ENCODE results near the gene SERPINE2. TPM values are rescaled to one million over a fixed set of nuclear protein-coding genes. Genes with fewer than 3 reads are reported as not detected.

Gene SERPINE2
- polyA plus RNA-seq = 10 to 100 TPM; 16.6 to 19.6 TPM

- Histone ChIP-seq H3K36me3 (ENCODE audit: control insufficient read depth in 2 of 2, insufficient read depth in 2 of 2, low read length in 1 of 2) (no peaks in the 10 kb centered on the region), H3K27me3 (ENCODE audit: control insufficient read depth in 1 of 2, insufficient read depth in 2 of 2, low read length in 2 of 2) (no peaks in the 10 kb centered on the region), H3K9me3 (ENCODE audit: control insufficient read depth in 2 of 2, insufficient read depth in 1 of 2, low read depth in 1 of 2, low read length in 1 of 2) (no peaks in the 10 kb centered on the region), H3K27ac (ENCODE audit: low read depth in 2 of 2, low read length in 1 of 2) (peak within 1 kb of the TSS; percentile 43 to 44), H3K4me3 (ENCODE audit: low read depth in 1 of 2, low read length in 2 of 2) (peak within 1 kb of the TSS; percentile 65 to 69), H3K4me1 (ENCODE audit: control insufficient read depth in 2 of 2, insufficient read depth in 2 of 2, low read length in 1 of 2) (peaks cover 2 to 6% of the 10 kb centered on the region in 2 donors)
- WGBS, 2 donors = 0% methylated on average over 28 to 91 of the region's 91 CpGs
Observed at GRCh38 chr2:224039080-224039769, at the start of gene SERPINE2. Gene SERPINE2 (minus strand): TSS chr2:224039286. CDS start chr2:224001900, 37,386 bp downstream.

GRCh38 chr2:224086226-224086914 is 47.3 kb upstream of the SERPINE2 start:
- Histone ChIP-seq H3K4me1 (ENCODE audit: control insufficient read depth in 2 of 2, insufficient read depth in 2 of 2, low read length in 1 of 2) (no peaks in the 10 kb centered on the region), H3K9me3 (ENCODE audit: control insufficient read depth in 2 of 2, insufficient read depth in 1 of 2, low read depth in 1 of 2, low read length in 1 of 2) (no peaks in the 10 kb centered on the region), H3K4me3 (ENCODE audit: low read depth in 1 of 2, low read length in 2 of 2) (no peak overlapping the region), H3K27me3 (ENCODE audit: control insufficient read depth in 1 of 2, insufficient read depth in 2 of 2, low read length in 2 of 2) (no peaks in the 10 kb centered on the region), H3K27ac (ENCODE audit: low read depth in 2 of 2, low read length in 1 of 2) (no peak overlapping the region), H3K36me3 (ENCODE audit: control insufficient read depth in 2 of 2, insufficient read depth in 2 of 2, low read length in 1 of 2) (no peaks in the 10 kb centered on the region)
- WGBS, 2 donors = 55 to 67% methylated on average over 3 of the region's 3 CpGs

- no peaks in the 10 kb centered on the region for H3K4me1 ChIP-seq (ENCODE audit: control insufficient read depth in 2 of 2, insufficient read depth in 2 of 2, low read length in 1 of 2)
- 68 to 69% methylated on average over 3 of the region's 3 CpGs for WGBS, 2 donors
- H3K27me3 ChIP-seq (ENCODE audit: control insufficient read depth in 1 of 2, insufficient read depth in 2 of 2, low read length in 2 of 2) = no peaks in the 10 kb centered on the region
- no peaks in the 10 kb centered on the region for H3K9me3 ChIP-seq (ENCODE audit: control insufficient read depth in 2 of 2, insufficient read depth in 1 of 2, low read depth in 1 of 2, low read length in 1 of 2)
- H3K27ac ChIP-seq (ENCODE audit: low read depth in 2 of 2, low read length in 1 of 2) = no peak overlapping the region
- H3K4me3 ChIP-seq (ENCODE audit: low read depth in 1 of 2, low read length in 2 of 2) = no peak overlapping the region
- H3K36me3 ChIP-seq (ENCODE audit: control insufficient read depth in 2 of 2, insufficient read depth in 2 of 2, low read length in 1 of 2) = no peaks in the 10 kb centered on the region
Observed at GRCh38 chr2:224085811-224086210, 46.7 kb upstream of the SERPINE2 start.

DNA sequence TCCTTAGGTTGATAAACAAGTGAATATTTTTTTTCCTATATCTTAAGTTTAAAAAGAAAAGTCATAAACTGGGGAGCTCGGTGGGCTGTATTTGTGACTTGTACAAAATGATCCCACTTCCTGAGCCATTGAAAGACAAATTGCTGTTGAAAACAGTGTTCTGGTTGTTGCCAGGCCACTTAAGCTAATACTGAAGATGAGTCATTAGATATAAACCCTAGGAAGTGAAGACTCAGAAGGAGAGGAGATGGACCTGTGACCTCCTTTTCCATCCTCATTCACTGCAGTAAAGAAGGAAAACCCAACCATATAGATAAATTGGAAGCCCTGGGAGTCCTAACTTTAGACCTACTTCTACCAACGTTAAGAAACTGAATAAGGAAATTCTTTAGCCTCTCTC is 46.2 kb upstream of the SERPINE2 start:
- Histone ChIP-seq H3K9me3 (ENCODE audit: control insufficient read depth in 2 of 2, insufficient read depth in 1 of 2, low read depth in 1 of 2, low read length in 1 of 2) (no peaks in the 10 kb centered on the region), H3K27me3 (ENCODE audit: control insufficient read depth in 1 of 2, insufficient read depth in 2 of 2, low read length in 2 of 2) (no peaks in the 10 kb centered on the region), H3K27ac (ENCODE audit: low read depth in 2 of 2, low read length in 1 of 2) (no peak overlapping the region), H3K4me1 (ENCODE audit: control insufficient read depth in 2 of 2, insufficient read depth in 2 of 2, low read length in 1 of 2) (no peaks in the 10 kb centered on the region), H3K4me3 (ENCODE audit: low read depth in 1 of 2, low read length in 2 of 2) (no peak overlapping the region), H3K36me3 (ENCODE audit: control insufficient read depth in 2 of 2, insufficient read depth in 2 of 2, low read length in 1 of 2) (no peaks in the 10 kb centered on the region)
- WGBS, 2 donors = 56 to 64% methylated on average over 2 of the region's 2 CpGs

- no peaks in the 10 kb centered on the region for H3K4me1 ChIP-seq (ENCODE audit: control insufficient read depth in 2 of 2, insufficient read depth in 2 of 2, low read length in 1 of 2)
- H3K27me3 ChIP-seq (ENCODE audit: control insufficient read depth in 1 of 2, insufficient read depth in 2 of 2, low read length in 2 of 2) = no peaks in the 10 kb centered on the region
- WGBS, 2 donors = 91 to 93% methylated on average over 3 of the region's 3 CpGs
- H3K9me3 ChIP-seq (ENCODE audit: control insufficient read depth in 2 of 2, insufficient read depth in 1 of 2, low read depth in 1 of 2, low read length in 1 of 2) = no peaks in the 10 kb centered on the region
- no peak overlapping the region for H3K27ac ChIP-seq (ENCODE audit: low read depth in 2 of 2, low read length in 1 of 2)
- H3K36me3 ChIP-seq (ENCODE audit: control insufficient read depth in 2 of 2, insufficient read depth in 2 of 2, low read length in 1 of 2) = no peaks in the 10 kb centered on the region
- no peak overlapping the region for H3K4me3 ChIP-seq (ENCODE audit: low read depth in 1 of 2, low read length in 2 of 2)
Observed at GRCh38 chr2:224084266-224084892, 45.3 kb upstream of the SERPINE2 start.

DNA sequence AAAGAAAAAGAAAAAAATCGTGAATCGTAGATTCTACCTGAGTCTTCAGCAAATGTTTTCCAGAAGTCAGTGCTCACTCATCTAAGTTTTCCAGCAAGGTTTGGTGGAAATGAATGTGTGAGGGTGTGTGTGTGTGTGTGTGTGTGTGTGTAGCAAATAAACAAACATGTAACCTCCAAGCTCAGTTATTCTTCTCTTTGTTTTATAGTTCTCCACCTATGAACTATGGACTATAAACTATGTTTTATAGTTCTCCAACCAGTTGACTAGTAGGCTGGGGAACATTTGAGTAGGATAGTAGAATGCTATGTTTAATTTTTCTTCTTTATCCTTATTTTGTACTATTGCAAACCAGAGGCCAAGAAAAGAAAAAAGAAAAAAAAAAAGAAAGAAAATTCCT is 44.6 kb upstream of the SERPINE2 start:
- Histone ChIP-seq H3K4me3 (ENCODE audit: low read depth in 1 of 2, low read length in 2 of 2) (no peak overlapping the region), H3K9me3 (ENCODE audit: control insufficient read depth in 2 of 2, insufficient read depth in 1 of 2, low read depth in 1 of 2, low read length in 1 of 2) (no peaks in the 10 kb centered on the region), H3K27me3 (ENCODE audit: control insufficient read depth in 1 of 2, insufficient read depth in 2 of 2, low read length in 2 of 2) (no peaks in the 10 kb centered on the region), H3K4me1 (ENCODE audit: control insufficient read depth in 2 of 2, insufficient read depth in 2 of 2, low read length in 1 of 2) (no peaks in the 10 kb centered on the region), H3K36me3 (ENCODE audit: control insufficient read depth in 2 of 2, insufficient read depth in 2 of 2, low read length in 1 of 2) (no peaks in the 10 kb centered on the region), H3K27ac (ENCODE audit: low read depth in 2 of 2, low read length in 1 of 2) (no peak overlapping the region)
- WGBS, 2 donors = 95 to 98% methylated on average over 2 of the region's 2 CpGs

DNA sequence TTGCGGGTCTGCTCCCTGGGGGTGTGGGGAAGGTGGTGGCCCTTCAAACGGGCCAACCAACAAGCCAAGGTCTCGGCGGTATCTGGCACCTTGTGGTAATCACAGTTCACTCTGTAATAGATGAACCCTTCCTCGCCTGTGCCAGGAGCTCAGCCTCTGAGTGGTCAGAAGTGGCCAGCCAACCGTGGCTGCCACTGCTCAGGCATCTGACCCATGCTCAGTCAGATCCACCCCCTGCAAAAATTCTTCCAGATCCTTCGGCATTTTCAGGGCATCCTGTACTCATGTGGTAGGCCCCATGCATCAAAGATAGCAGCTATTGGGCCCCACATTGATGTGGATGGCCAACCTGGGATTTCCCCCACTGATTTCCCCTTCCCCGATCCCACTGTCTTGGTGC is 39.6 kb upstream of the SERPINE2 start:
- no peaks in the 10 kb centered on the region for H3K27me3 ChIP-seq (ENCODE audit: control insufficient read depth in 1 of 2, insufficient read depth in 2 of 2, low read length in 2 of 2)
- 91 to 93% methylated on average over 8 of the region's 8 CpGs for WGBS, 2 donors
- H3K4me1 ChIP-seq (ENCODE audit: control insufficient read depth in 2 of 2, insufficient read depth in 2 of 2, low read length in 1 of 2) = no peaks in the 10 kb centered on the region
- no peak overlapping the region for H3K4me3 ChIP-seq (ENCODE audit: low read depth in 1 of 2, low read length in 2 of 2)
- no peaks in the 10 kb centered on the region for H3K36me3 ChIP-seq (ENCODE audit: control insufficient read depth in 2 of 2, insufficient read depth in 2 of 2, low read length in 1 of 2)
- H3K27ac ChIP-seq (ENCODE audit: low read depth in 2 of 2, low read length in 1 of 2) = no peak overlapping the region
- H3K9me3 ChIP-seq (ENCODE audit: control insufficient read depth in 2 of 2, insufficient read depth in 1 of 2, low read depth in 1 of 2, low read length in 1 of 2) = peaks cover 0 to 2% of the 10 kb centered on the region in 2 donors

DNA sequence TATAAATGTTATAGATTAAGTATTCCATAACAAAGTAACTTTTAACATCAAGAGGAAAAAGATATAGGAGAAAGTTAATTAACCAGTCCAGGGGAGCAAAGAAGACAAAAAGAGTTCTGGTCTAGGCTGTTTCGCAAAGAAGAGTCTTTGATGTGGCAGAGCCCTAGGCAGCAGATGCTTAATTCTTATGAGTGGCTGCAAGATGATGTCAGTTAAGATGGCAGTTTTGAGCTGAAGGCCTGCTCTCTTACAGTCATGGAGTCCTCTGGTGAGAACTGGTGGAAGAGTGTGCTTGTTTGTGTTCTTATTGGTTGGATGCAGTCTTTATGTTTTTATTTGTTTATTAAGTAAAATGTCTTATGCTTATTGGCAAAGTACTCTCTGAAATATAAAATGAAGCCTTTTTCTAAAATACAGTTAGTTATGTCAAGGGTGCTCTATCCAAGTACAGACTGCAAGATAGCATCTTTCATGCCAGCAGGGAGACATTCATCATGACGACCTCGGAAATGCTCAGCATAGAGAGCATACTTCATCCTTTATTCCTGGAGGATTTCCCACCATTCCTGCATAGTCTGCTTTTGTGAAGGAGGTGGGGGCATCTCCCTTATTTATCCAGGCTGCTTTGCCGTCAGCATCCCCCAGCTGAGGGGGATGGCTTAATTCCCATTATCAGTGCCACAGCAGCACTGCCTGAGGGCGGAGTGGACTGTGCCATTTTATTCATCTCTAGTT is 38.9 kb upstream of the SERPINE2 start:
- H3K4me3 ChIP-seq (ENCODE audit: low read depth in 1 of 2, low read length in 2 of 2) = no peak overlapping the region

DNA sequence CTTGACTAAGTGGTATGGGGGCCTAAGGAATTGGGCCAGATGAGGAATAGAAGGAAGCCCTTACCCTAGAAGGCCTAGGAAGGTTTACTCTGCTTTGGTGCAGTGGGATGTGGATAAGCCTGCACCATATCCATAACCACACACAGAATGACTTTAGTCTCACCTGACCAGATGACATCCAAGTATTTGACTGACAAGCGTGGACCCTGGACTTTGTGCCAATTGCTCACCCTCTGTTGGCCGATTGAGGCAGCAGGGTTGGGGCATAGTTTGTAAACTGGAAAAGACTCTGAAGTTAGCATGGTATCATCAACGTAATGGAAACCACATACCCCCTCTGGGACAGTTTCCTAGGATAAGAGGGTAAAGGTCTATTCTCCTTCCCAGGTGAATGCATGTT is 36.5 kb upstream of the SERPINE2 start:
- H3K27ac ChIP-seq (ENCODE audit: low read depth in 2 of 2, low read length in 1 of 2) = no peak overlapping the region
- 77 to 91% methylated on average over 3 of the region's 3 CpGs for WGBS, 2 donors
- H3K4me1 ChIP-seq (ENCODE audit: control insufficient read depth in 2 of 2, insufficient read depth in 2 of 2, low read length in 1 of 2) = no peaks in the 10 kb centered on the region
- no peak overlapping the region for H3K4me3 ChIP-seq (ENCODE audit: low read depth in 1 of 2, low read length in 2 of 2)
- H3K27me3 ChIP-seq (ENCODE audit: control insufficient read depth in 1 of 2, insufficient read depth in 2 of 2, low read length in 2 of 2) = no peaks in the 10 kb centered on the region
- H3K36me3 ChIP-seq (ENCODE audit: control insufficient read depth in 2 of 2, insufficient read depth in 2 of 2, low read length in 1 of 2) = no peaks in the 10 kb centered on the region
- H3K9me3 ChIP-seq (ENCODE audit: control insufficient read depth in 2 of 2, insufficient read depth in 1 of 2, low read depth in 1 of 2, low read length in 1 of 2) = peaks cover 0 to 2% of the 10 kb centered on the region in 2 donors

More for the DNA sequence above, 38.9 kb upstream of the SERPINE2 start:
- WGBS, 2 donors = 81 to 82% methylated on average over 5 of the region's 5 CpGs
- H3K4me1 ChIP-seq (ENCODE audit: control insufficient read depth in 2 of 2, insufficient read depth in 2 of 2, low read length in 1 of 2) = no peaks in the 10 kb centered on the region
- peaks cover 0 to 2% of the 10 kb centered on the region in 2 donors for H3K9me3 ChIP-seq (ENCODE audit: control insufficient read depth in 2 of 2, insufficient read depth in 1 of 2, low read depth in 1 of 2, low read length in 1 of 2)
- H3K27me3 ChIP-seq (ENCODE audit: control insufficient read depth in 1 of 2, insufficient read depth in 2 of 2, low read length in 2 of 2) = no peaks in the 10 kb centered on the region
- no peak overlapping the region for H3K27ac ChIP-seq (ENCODE audit: low read depth in 2 of 2, low read length in 1 of 2)
- no peaks in the 10 kb centered on the region for H3K36me3 ChIP-seq (ENCODE audit: control insufficient read depth in 2 of 2, insufficient read depth in 2 of 2, low read length in 1 of 2)

Data from esophagus (tissue), 2 donors.